NCI-H1694 (cell line): ENCODE results near the gene ARHGEF6.
A peak's percentile ranks its signal among the peaks of the same experiment; 100 is the strongest.
"Not testable (repeated sequence)": the region's sequence is repeated elsewhere in the genome, so short reads cannot be mapped to it uniquely, and the experiment has no call there.

ENCODE experiments used
- DNase-seq: peaks from one replicate; lab custom pipeline; 2025; lab: John Stamatoyannopoulos, UW

ARHGEF6 gene, protein sequence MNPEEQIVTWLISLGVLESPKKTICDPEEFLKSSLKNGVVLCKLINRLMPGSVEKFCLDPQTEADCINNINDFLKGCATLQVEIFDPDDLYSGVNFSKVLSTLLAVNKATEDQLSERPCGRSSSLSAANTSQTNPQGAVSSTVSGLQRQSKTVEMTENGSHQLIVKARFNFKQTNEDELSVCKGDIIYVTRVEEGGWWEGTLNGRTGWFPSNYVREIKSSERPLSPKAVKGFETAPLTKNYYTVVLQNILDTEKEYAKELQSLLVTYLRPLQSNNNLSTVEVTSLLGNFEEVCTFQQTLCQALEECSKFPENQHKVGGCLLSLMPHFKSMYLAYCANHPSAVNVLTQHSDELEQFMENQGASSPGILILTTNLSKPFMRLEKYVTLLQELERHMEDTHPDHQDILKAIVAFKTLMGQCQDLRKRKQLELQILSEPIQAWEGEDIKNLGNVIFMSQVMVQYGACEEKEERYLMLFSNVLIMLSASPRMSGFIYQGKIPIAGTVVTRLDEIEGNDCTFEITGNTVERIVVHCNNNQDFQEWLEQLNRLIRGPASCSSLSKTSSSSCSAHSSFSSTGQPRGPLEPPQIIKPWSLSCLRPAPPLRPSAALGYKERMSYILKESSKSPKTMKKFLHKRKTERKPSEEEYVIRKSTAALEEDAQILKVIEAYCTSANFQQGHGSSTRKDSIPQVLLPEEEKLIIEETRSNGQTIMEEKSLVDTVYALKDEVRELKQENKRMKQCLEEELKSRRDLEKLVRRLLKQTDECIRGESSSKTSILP

DNA sequence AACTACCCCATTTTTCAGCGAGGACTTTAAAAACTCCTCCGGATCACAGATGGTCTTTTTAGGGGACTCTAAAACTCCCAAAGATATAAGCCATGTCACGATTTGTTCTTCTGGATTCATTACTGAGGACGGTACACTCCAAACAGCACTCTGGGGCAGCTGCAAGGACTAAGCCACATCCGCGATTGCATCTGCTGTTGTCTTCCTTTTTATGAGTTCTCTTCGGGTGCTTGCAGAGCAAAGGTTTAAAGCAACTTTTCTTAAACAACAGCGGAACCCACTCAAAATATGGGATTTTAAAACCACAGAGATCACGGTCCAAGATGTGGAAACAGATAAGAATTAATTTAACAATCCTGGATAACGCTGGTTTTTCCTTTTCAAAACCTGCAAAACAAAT lies at the start of gene ARHGEF6:
Gene ARHGEF6 (minus strand): TSS at position 170 of the 400 bp plus-strand sequence. CDS start 50 bp downstream, at position 120.
- DNase-seq = no peak

DNA sequence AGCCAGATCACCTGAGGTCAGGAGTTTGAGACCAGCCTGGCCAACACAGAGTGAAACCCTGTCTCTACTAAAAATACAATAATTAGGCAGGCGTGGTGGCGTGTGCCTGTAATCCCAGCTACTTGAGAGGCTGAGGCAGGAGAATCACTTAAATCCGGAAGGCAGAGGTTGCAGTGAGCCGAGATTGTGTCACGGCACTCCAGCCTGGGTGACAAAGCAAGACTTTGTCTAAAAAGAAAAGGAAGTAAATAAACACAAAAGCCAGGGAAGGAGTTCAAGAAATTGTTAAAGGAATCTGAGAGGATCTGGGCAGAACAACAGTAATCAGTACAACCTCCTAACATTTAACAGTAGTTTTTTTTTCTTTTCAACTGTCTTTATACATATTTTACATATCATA lies 48.7 kb upstream of the ARHGEF6 start:
- no peak for DNase-seq

GRCh38 chrX:136828830-136829229 lies 48.1 kb upstream of the ARHGEF6 start:
- DNase-seq = no peak

DNA sequence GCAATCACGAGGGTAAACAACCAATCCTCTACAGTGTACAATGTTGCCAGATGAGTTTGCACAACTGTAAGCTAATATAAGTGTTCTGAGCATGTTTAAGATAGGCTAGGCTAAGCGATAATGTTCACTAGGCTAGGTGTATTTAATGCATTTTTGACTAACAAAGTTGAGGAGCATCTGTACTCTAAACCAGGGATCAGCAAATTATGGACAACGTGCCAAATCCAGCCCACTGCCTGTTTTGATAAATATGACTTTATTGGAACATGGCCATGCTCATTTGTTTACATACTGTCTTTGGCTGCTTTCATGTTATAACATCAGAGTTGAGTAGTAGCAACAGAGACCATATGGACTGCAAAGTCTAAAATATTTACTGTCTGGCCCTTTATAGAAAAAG lies 46.3 kb upstream of the ARHGEF6 start:
- peak; percentile 66 for DNase-seq

GRCh38 chrX:136825771-136826170 lies 45.0 kb upstream of the ARHGEF6 start:
- DNase-seq = no peak

DNA sequence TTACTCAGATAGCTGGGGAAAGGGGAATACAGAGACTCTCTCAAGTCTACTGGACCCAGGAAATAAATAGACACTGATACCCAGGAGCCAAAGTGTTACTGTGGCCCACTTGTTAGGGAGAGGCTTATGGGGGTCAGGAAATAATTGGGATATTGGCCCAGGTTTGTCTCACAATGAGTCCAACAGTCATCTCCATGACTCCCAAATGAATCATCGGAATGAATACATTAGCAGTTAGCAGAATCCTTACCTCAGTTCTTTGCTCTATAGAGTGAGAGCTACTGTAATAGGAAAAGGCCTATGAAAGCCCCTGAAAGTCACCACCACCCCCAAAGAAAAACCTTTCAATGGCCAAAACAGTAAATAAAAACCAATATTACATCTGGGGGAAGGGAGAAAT lies 42.4 kb upstream of the ARHGEF6 start:
- DNase-seq = no peak

- no peak for DNase-seq
Observed at GRCh38 chrX:136822337-136823095, 41.8 kb upstream of the ARHGEF6 start.

GRCh38 chrX:136819756-136820155 lies 39.0 kb upstream of the ARHGEF6 start:
- DNase-seq = not testable (repeated sequence)

DNA sequence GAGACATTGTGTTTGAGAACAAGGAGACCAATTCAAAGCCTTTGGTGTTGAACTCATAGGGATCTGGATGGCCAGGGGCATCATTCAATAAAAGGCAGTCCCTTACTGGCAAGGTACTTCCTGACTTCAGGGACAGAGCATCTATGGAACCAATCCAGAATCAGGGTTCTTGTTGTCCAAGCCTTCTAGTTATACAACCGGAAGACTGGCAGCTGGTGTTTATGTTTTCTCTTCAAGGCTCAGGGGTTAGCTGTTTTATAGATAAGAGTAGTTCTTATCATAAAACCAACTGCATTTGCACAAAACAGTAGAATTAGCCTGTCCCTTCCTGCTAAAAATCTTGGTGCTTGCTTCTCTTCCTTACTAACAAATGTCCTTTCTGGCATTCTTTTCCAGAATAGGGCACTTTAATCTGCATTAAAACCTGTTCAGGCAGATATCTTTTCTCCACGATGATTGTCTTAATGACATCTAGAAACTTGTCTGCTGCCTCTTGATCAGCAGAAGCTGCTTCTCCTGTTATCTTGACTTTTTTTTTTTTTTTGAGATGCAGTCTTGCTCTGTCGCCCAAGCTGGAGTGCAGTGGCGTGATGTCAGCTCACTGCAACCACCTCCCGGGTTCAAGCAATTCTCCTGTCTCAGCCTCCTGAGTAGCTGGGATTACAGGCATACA lies 38.4 kb upstream of the ARHGEF6 start:
- no peak for DNase-seq

DNA sequence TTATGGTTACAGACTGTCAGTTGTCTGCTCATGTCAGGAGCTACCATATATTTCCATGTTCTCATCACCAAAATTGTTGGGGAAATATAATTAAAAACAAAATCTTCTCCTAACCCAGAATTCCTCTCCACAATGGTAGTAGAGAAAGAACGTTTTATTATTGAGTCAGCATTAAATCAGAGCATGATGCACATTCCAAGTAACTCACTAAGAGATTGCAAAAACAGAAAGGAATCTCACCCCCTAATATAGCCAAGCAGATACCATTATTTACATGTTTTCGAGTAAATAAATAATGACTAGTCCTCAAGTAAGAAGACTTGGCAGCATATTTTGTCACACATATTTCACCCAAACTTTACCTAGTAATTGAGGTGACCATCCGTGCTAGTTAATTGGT lies 36.2 kb upstream of the ARHGEF6 start:
- DNase-seq = no peak

DNA sequence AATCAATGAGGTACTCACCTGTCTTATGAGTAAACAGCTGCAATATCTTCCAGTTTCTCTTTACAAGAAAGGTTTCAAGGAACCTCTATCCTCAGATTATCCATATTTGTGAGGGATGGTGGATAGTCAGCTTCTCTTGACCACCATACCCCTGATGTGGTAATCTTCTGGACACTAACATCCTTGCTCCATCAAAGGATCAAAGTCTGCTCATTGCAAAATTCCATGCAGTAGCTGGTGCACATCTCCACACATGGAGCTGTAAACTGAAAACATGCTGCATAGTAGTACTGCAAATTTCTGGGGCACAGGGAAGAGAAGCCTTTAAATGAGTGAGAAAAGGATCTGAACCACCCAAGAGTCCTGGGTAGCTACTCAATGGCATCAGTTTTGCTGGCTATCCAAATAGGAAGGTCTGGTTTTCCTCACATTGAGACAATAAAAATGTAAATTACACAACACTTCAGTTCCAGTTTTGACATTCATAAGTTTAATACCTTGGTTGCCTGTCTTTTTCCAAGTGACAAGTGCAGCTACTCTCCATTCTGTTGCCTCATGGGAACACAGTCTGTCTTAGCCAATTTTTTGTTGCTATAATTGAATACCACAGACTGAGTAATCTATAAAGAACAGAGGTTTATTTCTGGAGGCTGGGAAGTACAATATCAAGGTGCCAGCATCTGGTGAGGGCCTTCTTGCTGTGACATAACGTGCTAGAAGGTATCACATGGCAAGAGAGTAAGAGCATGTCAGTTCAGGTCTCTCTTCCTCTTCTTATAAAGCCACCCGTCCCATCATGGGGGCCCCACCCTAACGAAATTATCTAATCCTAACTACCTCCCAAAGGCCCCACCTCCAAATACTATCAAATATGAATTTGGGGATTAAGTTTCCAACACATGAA lies 34.4 kb upstream of the ARHGEF6 start:
- DNase-seq = no peak

DNA sequence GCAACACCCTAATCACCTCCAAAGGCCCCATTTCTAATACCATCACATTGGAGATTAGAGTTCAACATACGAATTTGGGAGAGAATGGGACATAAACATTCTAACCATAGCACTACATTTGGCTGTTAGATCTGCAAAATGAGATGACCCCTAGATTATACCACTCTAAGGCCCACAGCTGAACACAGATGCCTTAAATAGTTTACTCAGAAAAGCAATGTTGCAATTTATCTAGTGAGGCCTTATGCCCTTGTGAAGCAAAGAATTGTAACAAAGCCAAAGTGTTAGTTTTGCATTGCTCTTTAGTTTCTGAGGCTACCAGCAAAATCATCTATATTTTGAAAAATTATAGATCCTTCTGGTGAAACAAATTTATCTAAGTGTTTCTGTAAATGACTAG lies 31.6 kb upstream of the ARHGEF6 start:
- DNase-seq = no peak

- no peak for DNase-seq
Observed at GRCh38 chrX:136810493-136810892, 29.8 kb upstream of the ARHGEF6 start.

GRCh38 chrX:136806891-136807410 lies 26.2 kb upstream of the ARHGEF6 start:
- DNase-seq = no peak

DNA sequence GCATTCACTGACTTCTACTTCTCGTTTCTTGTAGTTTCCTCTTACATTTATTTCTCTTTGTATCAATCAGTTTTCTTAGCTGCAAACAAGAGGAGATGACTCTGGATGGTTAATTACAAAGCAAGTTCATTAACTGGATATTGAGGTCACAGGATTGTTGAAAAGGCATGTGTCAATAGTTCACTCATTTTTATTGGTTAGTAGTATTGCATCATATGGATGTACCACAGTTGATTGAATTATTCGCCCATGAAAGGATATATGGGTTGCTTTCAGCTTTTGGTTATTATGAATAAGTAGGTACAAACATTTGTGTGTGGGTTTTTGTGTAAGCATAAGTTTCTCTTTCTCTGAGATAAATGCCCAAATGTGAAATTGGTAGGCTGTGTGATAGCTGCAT lies 21.8 kb upstream of the ARHGEF6 start:
- DNase-seq = no peak

- no peak for DNase-seq
Observed at GRCh38 chrX:136797787-136798186, 17.1 kb upstream of the ARHGEF6 start.

DNA sequence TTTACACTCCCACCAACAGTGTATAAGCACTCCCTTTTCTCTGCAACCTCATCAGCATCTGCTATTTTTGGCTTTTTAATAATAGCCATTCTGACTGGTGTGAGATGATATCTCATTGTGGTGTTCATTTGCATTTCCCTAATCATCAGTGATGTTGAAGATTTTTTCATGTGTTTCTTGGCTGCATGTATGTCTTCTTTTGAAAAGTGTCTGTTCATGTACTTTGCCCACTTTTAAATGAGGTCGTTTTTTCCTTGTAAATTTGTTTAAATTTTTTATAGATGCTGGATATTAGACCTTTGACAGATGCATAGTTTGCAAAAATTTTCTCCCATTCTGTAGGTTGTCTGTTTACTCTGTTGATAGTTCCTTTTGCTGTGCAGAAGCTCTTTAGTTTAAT lies 14.4 kb upstream of the ARHGEF6 start:
- not testable (repeated sequence) for DNase-seq

GRCh38 chrX:136794660-136795059 lies 13.9 kb upstream of the ARHGEF6 start:
- DNase-seq = not testable (repeated sequence)

GRCh38 chrX:136794080-136794479 lies 13.3 kb upstream of the ARHGEF6 start:
- DNase-seq = no peak

GRCh38 chrX:136789856-136790255 lies 9.1 kb upstream of the ARHGEF6 start:
- DNase-seq = no peak

GRCh38 chrX:136784231-136784630 lies 3.5 kb upstream of the ARHGEF6 start:
- no peak for DNase-seq
